ENCODE data around the gene SUGT1. TPM values are rescaled to one million over a fixed set of nuclear protein-coding genes. Genes with fewer than 3 reads are reported as not detected.
"Not testable (repeated sequence)": the region's sequence is repeated elsewhere in the genome, so short reads cannot be mapped to it uniquely, and the experiment has no call there.

Gene SUGT1
- total RNA-seq, 1 donor from 2014 or later = 71.8 TPM

GRCh38 chr13:52670726-52671125, 18.1 kb downstream of the SUGT1 start:
- Mint-ChIP-seq H3K36me3 (ENCODE audit: low read depth, unreplicated experiment) (peaks cover 11% of the 10 kb centered on the region), H3K27ac (ENCODE audit: unreplicated experiment) (no peak overlapping the region)
- DNase-seq (ENCODE audit: low spot score) = no peak

DNA sequence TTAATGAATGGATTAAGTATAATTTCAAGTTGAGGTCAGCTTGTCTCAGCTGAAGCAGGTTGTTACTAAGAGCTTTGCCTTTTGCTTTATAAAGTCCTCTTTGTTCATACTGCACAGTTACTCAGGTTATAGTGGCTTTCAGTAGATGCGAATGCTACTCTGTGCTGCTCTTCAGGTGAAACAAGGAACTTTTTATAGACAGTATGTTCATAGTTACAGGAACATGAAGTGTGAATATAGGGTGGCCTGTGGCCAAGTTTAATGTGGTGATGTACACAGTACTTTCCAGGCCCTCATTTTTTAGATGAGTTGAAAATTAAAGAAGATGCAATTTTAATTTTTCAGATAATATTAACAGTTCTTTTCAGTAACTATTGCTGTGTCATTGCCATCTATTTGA, 20.8 kb downstream of the SUGT1 start:
- Mint-ChIP-seq H3K27me3 (ENCODE audit: unreplicated experiment) (no peaks in the 10 kb centered on the region), H3K36me3 (ENCODE audit: low read depth, unreplicated experiment) (peaks cover 6% of the 10 kb centered on the region), H3K4me1 (ENCODE audit: unreplicated experiment) (peaks cover 14% of the 10 kb centered on the region), H3K9me3 (ENCODE audit: unreplicated experiment) (no peaks in the 10 kb centered on the region), H3K27ac (ENCODE audit: unreplicated experiment) (no peak overlapping the region), H3K4me3 (ENCODE audit: unreplicated experiment) (no peak overlapping the region)
- TF ChIP-seq CTCF (IDR thresholded peaks at IDR 0.05; ENCODE audit: unreplicated experiment) = no peak
- DNase-seq (ENCODE audit: low spot score) = no peak

More at GRCh38 chr13:52670726-52671125, 18.1 kb downstream of the SUGT1 start:
- H3K4me3 Mint-ChIP-seq (ENCODE audit: unreplicated experiment) = no peak overlapping the region
- H3K4me1 Mint-ChIP-seq (ENCODE audit: unreplicated experiment) = peaks cover 7% of the 10 kb centered on the region
- no peaks in the 10 kb centered on the region for H3K9me3 Mint-ChIP-seq (ENCODE audit: unreplicated experiment)
- TF ChIP-seq CTCF (IDR thresholded peaks at IDR 0.05; ENCODE audit: unreplicated experiment) = no peak
- no peaks in the 10 kb centered on the region for H3K27me3 Mint-ChIP-seq (ENCODE audit: unreplicated experiment)

DNA sequence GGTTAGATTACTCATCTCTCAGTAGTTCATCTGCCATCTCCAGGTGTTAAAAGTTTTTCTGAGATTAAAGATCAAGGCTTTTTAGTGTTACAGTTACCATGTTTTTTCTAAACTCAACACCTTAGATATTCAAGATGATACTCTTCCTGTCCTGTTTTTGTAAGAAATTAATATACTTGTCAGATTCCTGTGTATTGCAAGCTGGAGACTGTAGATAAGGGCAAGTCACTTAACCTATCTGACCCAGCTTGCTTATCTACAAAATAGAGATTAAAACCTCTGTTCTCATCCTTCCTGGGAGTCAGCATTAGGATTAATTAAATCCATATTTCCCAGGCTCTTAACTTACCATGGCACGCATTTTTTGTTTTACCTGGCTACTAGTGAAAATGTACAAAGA, 25.2 kb downstream of the SUGT1 start:
- no peak for DNase-seq (ENCODE audit: low spot score)
- Mint-ChIP-seq H3K4me1 (ENCODE audit: unreplicated experiment) (peaks cover 8% of the 10 kb centered on the region), H3K27me3 (ENCODE audit: unreplicated experiment) (no peaks in the 10 kb centered on the region), H3K9me3 (ENCODE audit: unreplicated experiment) (no peaks in the 10 kb centered on the region), H3K36me3 (ENCODE audit: low read depth, unreplicated experiment) (peaks cover 14% of the 10 kb centered on the region), H3K4me3 (ENCODE audit: unreplicated experiment) (no peak overlapping the region), H3K27ac (ENCODE audit: unreplicated experiment) (no peak overlapping the region)
- TF ChIP-seq CTCF (IDR thresholded peaks at IDR 0.05; ENCODE audit: unreplicated experiment) = no peak

DNA sequence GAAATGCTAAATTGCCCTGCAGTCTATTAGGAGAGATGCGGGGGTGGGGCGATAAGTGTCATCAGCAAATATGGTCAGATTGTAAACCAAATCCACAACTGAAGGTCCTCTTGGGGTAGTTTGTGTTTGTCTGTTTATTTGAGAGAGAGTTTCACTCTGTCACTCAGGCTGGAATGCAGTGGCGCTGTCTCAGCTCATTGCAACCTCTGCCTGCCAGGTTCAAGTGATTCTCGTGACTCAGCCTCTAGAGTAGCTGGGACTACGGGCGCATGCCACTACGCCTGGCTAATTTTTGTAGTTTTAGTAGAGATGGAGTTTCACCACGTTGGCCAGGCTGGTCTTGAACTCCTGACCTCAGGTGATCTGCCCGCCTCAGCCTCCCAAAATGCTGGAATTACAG, 33.2 kb downstream of the SUGT1 start:
- H3K27me3 Mint-ChIP-seq (ENCODE audit: unreplicated experiment) = not testable (repeated sequence)

DNA sequence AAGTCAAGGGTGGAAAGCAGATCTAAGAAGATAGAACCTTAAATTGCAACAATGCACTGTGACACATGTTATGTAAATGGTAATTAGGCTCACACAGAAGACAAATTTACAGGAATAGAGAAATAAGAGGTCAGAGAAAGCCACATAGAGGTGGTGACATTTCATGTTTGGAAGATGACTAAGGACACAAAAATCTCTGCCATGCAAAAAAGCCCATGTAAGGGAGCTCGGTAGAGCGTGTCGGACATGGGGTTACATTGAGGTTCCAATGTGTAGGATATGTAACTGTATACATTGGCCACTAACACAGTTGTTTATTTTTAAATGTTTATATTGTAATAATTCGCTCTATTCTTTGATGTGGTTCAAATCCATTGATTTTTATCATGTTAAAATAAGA, 33.7 kb downstream of the SUGT1 start:
- Mint-ChIP-seq H3K4me1 (ENCODE audit: unreplicated experiment) (no peaks in the 10 kb centered on the region), H3K9me3 (ENCODE audit: unreplicated experiment) (no peaks in the 10 kb centered on the region), H3K27ac (ENCODE audit: unreplicated experiment) (no peak overlapping the region), H3K36me3 (ENCODE audit: low read depth, unreplicated experiment) (peaks cover 15% of the 10 kb centered on the region), H3K27me3 (ENCODE audit: unreplicated experiment) (peaks cover 9% of the 10 kb centered on the region), H3K4me3 (ENCODE audit: unreplicated experiment) (no peak overlapping the region)
- TF ChIP-seq CTCF (IDR thresholded peaks at IDR 0.05; ENCODE audit: unreplicated experiment) = no peak
- no peak for DNase-seq (ENCODE audit: low spot score)

More for the DNA sequence above, 33.2 kb downstream of the SUGT1 start:
- not testable (repeated sequence) for DNase-seq (ENCODE audit: low spot score); H3K4me3 Mint-ChIP-seq (ENCODE audit: unreplicated experiment); H3K9me3 Mint-ChIP-seq (ENCODE audit: unreplicated experiment); H3K4me1 Mint-ChIP-seq (ENCODE audit: unreplicated experiment); H3K27ac Mint-ChIP-seq (ENCODE audit: unreplicated experiment)
- H3K36me3 Mint-ChIP-seq (ENCODE audit: low read depth, unreplicated experiment) = peaks cover 15% of the 10 kb centered on the region

DNA sequence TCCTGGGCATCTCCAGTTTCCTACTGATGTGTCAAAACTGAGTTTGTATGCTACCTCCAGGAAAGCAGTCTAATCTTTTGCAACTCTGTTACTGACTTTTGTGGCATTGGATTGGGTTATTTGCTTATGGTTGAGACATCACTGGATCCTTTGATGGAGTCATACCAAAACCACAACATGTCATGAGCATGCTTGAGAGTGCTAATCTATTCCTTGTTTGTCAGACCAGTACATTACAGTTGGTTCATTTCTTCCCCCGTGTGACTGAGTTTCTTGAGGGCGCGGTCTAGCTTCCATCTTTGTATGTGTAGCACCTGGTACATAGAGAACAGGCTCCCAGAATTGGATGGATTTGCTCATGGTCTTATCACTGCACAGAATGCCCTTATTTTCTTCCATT, 43.2 kb downstream of the SUGT1 start:
- Mint-ChIP-seq H3K9me3 (ENCODE audit: unreplicated experiment) (no peaks in the 10 kb centered on the region), H3K4me3 (ENCODE audit: unreplicated experiment) (no peak overlapping the region), H3K36me3 (ENCODE audit: low read depth, unreplicated experiment) (no peaks in the 10 kb centered on the region), H3K27ac (ENCODE audit: unreplicated experiment) (no peak overlapping the region), H3K27me3 (ENCODE audit: unreplicated experiment) (no peaks in the 10 kb centered on the region), H3K4me1 (ENCODE audit: unreplicated experiment) (no peaks in the 10 kb centered on the region)
- TF ChIP-seq CTCF (IDR thresholded peaks at IDR 0.05; ENCODE audit: unreplicated experiment) = no peak
- no peak for DNase-seq (ENCODE audit: low spot score)

All from endothelial cell (in vitro differentiated cells).